NCI-H2227 (cell line): ENCODE measurements around the gene ZBTB48.
"Not testable (repeated sequence)": the region's sequence is repeated elsewhere in the genome, so short reads cannot be mapped to it uniquely, and the experiment has no call there.

ENCODE experiments used
- DNase-seq: peaks from one replicate; lab custom pipeline; 2025; ENCODE audit not compliant: unreplicated experiment; lab: John Stamatoyannopoulos, UW

Gene ZBTB48

DNA sequence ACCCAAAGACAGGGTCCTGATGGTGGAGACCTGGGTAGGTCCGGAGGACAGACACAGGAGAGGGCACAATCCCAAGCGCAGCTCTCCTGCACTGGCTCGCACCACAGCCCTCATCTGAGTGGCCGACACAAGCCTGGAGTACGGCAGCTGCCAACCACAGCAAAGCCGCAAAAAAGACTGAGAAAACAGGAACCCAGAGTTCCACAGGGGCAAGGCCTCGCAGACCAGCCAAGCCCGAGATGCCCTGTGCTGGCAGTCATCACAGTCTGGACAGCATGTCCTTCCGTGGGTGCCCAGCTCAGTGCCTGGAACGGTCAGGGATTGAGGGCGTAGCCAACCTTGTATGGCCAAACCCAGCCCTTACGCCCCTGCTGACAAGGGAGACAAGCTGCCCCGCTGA, 11.4 kb downstream of the ZBTB48 start:
- no peak for DNase-seq

- no peak for DNase-seq
Observed at GRCh38 chr1:6591644-6592043, 11.8 kb downstream of the ZBTB48 start.

- no peak for DNase-seq
Observed at GRCh38 chr1:6592441-6592840, 12.6 kb downstream of the ZBTB48 start.

GRCh38 chr1:6592865-6593593, 13.2 kb downstream of the ZBTB48 start:
- DNase-seq, result no peak

DNA sequence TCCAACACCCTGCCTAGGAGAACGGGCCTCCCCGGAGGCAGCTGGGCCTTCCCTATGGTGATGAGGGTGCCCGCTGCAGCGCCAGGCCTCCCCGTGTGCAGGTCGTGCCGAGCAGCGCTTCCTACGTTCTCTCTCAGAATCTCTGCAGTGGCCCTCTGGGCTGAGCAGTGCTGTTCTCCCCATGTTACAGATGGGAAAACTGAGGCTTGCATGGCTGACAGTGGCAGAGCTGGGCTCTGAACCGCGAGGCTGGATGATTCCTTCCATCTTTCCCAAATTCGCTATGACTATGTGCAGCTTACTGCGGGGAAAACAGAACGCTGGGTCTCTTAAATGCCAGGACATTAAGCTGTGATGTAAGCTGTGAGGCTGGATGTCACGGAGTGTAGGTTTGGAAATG, 14.0 kb downstream of the ZBTB48 start:
- DNase-seq, result no peak

DNA sequence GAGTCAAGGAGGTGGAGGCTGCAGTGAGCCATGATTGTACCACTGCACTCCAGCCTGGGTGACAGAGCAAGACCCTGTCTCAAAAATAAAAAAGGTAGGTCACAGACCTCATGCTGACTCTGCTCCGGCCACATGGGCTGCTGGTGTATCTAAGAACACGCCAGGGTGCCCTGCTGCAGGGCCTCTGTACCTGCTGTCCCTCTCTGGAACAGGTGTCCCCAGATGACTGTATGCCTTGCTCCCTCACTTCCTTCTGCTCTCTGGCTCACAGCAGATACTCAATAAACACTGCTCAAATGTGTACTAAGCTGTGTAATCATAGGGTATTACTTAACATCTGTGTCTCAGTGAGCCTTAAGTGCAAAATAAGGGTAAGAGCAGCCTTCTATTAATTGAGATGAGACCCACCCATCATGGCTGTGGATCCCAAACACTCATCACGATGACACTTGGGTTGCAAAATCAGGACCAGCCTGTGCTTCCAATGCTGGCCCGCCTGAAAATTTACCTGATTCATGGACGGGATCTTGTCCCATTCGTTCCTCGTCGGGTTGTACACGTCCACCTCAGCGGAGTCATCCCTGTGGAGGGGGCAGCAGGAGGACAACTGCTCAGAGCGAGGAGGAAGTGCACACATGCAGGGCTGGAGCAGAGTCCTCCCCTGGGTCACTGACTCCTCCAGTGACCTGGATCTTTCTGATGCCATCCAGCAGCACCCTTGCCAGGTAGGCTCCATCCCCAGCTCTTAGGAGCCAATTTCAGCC, 15.4 kb downstream of the ZBTB48 start:
- DNase-seq, result peak; percentile 74

DNA sequence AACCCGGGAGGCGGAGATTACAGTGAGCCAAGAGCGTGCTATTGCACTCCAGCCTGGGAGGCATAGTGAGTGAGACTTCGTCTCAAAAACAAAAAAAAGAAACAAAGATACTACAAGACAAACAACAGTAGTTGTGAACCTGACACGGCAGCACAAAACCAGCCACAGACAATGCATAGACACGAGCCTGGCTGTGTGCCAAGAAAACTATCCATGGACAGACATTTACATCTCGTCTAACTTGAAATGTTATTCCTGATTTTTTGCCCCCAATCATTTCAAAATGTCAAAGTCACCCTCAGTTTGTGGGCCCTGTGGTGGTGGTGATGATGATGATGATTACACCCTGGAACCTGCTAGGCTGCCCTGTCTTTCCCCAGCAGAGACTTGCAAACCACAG, 16.6 kb downstream of the ZBTB48 start:
- no peak for DNase-seq

GRCh38 chr1:6596886-6597776, 17.3 kb downstream of the ZBTB48 start:
- DNase-seq, result no peak

- no peak for DNase-seq
Observed at GRCh38 chr1:6597777-6598131, 18.0 kb downstream of the ZBTB48 start.

DNA sequence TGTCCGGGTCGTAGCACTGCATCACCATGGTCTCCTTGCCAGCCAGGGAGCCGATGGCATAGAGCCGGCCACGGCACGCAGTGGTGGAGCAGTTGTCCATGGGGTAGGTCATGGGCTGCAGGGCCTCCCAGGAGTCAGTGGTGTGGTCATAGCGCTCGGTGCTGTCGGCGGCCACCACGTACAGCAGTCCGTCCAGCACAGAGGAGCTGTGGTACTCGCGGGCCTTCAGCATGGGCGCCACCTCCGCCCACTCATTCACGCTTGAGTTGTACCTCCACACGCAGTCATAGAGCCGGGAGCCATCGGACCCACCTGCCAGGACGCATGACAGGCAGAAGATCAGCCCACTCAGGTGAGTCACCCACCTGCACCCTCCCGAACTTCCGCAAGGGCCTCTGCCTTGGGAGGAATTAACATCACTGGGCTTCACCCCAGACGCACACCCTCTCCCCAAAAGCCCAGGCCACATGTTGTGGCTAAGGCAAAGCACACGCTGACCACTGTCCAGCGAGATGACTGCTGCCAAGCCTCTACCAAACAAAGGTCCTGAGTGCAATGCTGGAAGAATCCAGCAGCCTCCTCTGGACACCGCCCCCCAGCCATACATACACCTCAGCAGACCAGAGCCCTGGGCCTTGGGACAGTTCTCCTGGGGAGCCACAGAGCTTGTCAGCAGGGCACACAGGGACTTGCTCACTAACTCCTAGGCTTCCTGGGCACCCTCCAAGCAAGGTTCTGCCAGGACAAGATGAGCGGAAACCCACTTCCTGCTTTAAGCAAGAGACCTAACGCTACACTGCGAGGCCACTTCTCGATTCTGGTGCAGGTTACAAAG, 19.6 kb downstream of the ZBTB48 start:
- DNase-seq, result no peak

GRCh38 chr1:6599991-6600390, 20.2 kb downstream of the ZBTB48 start:
- DNase-seq, result not testable (repeated sequence)

DNA sequence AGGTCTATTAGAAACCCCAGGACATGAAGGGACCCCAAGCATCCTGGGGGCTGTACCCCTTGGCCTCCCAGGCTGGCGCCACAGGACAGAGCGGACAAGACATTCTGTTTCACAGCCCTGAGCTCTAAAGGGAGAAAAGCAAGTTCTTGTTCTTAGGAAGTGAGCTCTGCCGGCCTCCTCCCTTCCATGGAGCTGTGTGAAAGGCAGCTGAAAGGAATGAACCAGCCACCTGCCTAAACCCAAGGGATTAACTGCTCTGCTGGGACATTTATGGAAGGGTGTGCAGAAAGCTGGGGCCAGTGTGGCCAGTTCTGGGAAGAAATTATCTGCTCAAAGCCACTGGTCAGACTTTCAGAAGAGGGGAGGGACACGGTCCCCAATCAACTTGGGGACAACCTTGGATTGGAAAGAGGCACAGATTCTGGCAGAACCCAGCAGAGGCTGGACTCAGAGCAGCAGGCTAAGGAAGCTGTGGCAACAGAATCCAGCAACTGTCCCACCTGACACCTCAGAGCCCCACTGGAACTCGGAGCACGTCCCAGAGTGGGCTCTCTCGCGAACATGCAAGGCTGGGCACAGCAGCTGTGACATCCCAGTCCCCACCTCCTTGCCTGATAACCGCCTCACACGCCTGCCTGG, 20.7 kb downstream of the ZBTB48 start:
- no peak for DNase-seq

DNA sequence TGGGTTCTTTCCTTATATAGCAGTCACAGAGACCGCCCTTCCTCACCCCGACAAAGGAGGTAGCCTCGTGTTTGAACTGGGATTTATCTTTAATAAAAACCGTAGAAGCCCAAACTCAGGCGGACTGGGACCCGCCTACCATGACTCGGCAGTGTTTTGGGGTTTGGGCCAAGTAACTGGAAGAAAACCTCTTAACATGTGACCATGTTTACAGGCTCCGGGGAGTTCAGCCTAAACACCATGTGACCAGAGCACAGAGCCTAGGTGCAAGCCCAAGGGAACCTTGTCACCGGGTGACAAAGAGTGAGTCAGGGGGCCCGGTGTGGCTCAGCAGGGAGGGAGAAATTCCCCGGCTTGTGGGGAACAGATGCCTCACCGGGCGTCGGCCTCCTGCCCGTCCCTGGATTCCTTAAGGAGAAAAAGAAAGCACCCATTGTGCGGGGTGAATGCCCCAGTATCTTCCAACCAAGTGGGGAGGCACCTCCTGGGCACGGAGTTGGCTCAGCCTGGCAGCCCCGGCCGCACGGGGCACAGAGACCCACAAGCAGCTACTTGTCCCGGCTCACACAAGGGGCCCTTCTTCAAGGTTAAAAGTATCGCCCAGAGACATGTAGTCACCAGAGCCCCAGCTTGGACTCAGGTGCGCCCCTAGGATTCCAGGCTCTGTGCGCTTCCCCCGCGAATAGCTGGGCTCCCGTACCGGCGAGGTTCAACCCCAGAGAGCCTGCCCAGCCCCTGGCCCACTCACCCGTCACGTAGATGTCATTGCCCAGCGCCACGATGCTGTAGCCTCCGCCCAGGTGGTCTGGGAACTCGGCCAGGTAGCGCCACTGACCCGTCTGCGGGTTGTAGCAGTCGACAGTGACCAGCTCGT, 21.5 kb downstream of the ZBTB48 start:
- DNase-seq, result peak; percentile 46

- DNase-seq, result peak; percentile 61
Observed at GRCh38 chr1:6601923-6602668, 22.3 kb downstream of the ZBTB48 start.

DNA sequence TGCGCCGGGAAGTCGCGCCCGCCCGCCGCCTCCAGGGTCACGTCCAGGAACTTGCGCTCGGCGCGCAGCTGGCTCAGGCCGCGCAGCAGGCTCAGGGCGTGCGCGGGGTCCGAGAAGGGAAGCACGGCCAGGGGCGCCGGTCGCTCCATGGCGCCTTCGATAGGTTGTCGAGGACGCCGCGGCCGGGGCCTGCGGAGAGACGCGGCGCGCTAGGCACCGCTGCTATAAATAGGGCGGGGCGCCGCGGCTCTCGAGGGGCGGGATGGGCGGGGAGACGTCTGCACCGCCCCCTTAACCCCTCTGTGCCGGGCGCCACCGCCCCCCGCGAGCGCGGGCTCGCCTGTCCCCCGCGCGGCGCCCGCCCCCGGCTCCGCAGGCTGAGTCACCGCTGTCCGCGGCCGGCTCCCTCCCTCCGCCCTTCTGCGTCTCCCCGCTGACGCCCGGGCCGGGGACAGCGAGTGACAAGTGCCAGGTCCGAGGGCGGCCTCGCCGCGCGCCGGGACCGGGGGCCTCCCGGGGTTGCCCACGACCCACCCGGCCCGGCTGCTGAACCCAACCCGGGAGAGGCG, 23.0 kb downstream of the ZBTB48 start, which contains the start of gene KLHL21:
Gene KLHL21 (minus strand): TSS at position 201 of the 569 bp plus-strand sequence. CDS start 52 bp downstream, at position 149.
- peak; percentile 88 for DNase-seq

- DNase-seq, result peak; percentile 53
Observed at GRCh38 chr1:6603238-6603914, 23.6 kb downstream of the ZBTB48 start.

GRCh38 chr1:6603915-6604558, 24.2 kb downstream of the ZBTB48 start:
- peak; percentile 46 for DNase-seq
